Astrocyte of the cerebellum (primary cell): ENCODE measurements around the gene LSM3.

Source experiments
- DNase-seq: peaks from one replicate; pipeline ENCODE4 v3.0.0-alpha.2; 2011; ENCODE audit warnings: low read depth
- H3K4me3 ChIP-seq: 2 replicates; pipeline ENCODE4 v1.5.1; 2011; ENCODE audit warnings: mild to moderate bottlenecking, low read depth, low read length, moderate library complexity
- in situ Hi-C: cut with HindIII; loops from 2 replicates; pipeline ENCODE4 v1.10.0; 2017; ENCODE audit warnings: low sequenced_read_pairs
- TF ChIP-seq, protein P1 (sequence below): IDR thresholded peaks from 2 replicates; pipeline ENCODE4 v1.5.1; 2012; ENCODE audit warnings: low read length, low read depth, moderate library complexity, mild to moderate bottlenecking; ENCODE audit errors: missing control alignments

Gene LSM3

DNA sequence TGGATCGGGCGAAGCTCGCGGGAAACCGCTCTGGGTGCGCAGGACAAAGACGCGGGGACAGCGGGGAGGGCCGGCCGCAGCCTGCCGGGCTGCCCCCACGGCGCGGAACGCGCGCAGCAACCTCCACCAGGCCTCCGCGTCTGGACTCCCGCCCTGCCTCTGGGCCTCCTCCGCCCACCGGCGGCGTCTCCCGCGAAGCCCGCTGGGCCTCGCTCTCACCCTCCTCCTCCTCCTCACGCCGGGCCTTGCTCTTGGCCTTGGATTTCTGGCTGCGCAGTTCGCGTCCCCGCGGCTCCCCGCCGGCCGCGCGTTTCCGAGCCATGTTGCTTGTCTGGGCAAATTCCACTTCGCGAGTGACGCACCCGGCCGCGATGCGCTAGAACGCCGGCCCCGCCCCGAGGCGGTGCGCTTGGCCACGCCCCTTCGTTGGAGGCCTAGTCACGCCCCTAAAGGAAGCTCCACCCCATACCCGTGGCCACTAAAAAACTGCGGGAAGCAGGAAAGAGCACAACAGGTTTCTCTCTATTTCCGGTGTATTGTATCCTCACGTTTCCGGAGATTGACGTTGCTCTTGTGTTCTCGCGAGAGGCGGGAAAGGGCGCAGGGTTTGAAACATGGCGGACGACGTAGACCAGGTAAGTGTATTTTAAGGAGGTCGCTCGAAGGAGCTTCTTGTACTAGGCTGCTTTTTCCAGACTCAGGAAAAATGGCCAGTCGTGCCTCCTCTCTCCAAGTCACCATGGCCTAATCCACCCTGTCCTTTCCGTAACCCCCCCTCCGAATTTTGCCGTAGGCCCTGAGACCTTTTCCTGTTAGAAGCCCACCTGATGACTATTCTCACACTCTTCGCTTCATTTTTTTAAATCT lies at the start of gene LSM3, which contains the start of gene XPC:
Gene LSM3 (plus strand): TSS at position 571 of the 867 bp plus-strand sequence. CDS start 44 bp downstream, at position 615.
Gene XPC (minus strand): TSS at position 355 of the 867 bp plus-strand sequence. CDS start 33 bp downstream, at position 322.
- peak; percentile 98 for DNase-seq
- TF ChIP-seq, protein P1, sequence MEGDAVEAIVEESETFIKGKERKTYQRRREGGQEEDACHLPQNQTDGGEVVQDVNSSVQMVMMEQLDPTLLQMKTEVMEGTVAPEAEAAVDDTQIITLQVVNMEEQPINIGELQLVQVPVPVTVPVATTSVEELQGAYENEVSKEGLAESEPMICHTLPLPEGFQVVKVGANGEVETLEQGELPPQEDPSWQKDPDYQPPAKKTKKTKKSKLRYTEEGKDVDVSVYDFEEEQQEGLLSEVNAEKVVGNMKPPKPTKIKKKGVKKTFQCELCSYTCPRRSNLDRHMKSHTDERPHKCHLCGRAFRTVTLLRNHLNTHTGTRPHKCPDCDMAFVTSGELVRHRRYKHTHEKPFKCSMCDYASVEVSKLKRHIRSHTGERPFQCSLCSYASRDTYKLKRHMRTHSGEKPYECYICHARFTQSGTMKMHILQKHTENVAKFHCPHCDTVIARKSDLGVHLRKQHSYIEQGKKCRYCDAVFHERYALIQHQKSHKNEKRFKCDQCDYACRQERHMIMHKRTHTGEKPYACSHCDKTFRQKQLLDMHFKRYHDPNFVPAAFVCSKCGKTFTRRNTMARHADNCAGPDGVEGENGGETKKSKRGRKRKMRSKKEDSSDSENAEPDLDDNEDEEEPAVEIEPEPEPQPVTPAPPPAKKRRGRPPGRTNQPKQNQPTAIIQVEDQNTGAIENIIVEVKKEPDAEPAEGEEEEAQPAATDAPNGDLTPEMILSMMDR, result no peak
- in situ Hi-C loops, result no loop called here
- peak within 1 kb of the TSS; percentile 73 for H3K4me3 ChIP-seq

DNA sequence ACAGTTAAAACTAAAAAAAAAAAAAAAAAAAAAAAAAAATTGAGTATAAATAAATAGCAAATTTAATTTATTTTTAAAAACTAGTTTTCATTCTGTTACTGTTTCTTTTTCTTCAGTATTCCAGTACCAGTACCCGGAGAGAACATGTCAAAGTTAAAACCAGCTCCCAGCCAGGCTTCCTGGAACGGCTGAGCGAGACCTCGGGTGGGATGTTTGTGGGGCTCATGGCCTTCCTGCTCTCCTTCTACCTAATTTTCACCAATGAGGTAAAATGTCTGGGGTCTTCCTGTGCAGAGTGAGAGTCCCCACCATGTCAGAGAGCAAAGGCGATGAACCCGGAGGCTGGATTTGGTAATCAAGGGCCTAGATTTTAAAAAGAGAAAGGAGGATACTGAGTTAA lies 49.3 kb upstream of the LSM3 start:
- in situ Hi-C loops, result no loop called here
- no peak for DNase-seq
- TF ChIP-seq, protein P1, result no peak

DNA sequence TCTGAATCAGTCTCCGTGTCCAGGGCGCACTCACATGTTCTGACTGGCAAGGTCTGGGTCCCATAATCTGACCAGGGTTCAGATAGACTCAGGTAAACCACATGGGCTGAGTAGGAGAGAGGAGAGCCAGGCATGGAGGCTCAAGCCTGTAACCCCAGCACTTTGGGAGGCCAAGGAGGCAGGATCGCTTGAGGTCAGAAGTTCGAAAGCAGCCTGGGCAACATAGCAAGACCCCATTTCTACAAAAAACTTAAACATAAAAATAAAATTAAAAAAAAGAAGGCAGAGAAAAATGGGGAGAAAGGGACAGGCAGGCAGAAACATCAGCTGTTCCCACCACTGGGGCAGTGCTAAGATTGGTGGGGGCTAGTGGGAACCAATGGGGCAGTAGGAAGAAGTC lies 48.4 kb upstream of the LSM3 start:
- H3K4me3 ChIP-seq, result no peak overlapping the region
- TF ChIP-seq, protein P1, result no peak
- in situ Hi-C loops, result no loop called here
- no peak for DNase-seq

More for the DNA sequence above, 49.3 kb upstream of the LSM3 start:
- no peak overlapping the region for H3K4me3 ChIP-seq

DNA sequence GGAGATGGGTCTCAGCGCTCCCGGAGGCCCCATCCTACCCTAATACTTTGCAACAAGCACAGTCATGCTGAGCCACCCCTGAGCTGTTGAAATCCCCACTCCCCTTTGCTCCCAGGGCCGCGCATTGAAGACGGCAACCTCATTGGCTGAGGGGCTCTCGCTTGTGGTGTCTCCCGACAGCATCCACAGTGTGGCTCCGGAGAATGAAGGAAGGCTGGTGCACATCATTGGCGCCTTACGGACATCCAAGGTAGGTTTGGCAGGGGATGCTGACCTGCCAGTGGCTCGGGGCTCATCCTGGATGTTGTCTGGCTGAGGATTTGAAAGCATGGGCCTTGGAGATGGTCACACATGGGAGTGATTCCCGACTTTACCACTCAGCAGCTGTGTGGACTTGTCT lies 47.9 kb upstream of the LSM3 start:
- no peak overlapping the region for H3K4me3 ChIP-seq
- in situ Hi-C loops, result no loop called here
- DNase-seq, result no peak
- TF ChIP-seq, protein P1, result no peak

DNA sequence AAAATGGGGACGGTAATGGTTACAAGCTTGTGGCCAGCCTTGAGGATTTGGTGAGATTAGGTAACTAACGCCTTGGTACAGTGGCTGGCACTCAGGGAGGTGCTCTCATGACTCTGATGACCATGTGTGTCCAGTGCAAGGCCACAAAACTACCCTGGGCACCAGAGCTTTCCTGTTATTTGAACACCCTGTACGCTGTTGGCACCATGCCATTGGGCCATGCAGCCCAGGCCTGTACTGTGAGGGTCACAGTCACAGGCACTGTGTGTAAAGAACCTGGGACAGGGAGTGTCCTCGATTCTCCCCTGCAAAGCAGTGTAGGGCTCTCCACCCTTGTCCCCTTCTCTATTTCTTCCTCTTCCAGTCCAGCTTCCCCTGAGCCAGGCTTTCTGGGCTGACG lies 47.5 kb upstream of the LSM3 start:
- in situ Hi-C loops, result no loop called here
- TF ChIP-seq, protein P1, result no peak
- H3K4me3 ChIP-seq, result no peak overlapping the region
- DNase-seq, result no peak

DNA sequence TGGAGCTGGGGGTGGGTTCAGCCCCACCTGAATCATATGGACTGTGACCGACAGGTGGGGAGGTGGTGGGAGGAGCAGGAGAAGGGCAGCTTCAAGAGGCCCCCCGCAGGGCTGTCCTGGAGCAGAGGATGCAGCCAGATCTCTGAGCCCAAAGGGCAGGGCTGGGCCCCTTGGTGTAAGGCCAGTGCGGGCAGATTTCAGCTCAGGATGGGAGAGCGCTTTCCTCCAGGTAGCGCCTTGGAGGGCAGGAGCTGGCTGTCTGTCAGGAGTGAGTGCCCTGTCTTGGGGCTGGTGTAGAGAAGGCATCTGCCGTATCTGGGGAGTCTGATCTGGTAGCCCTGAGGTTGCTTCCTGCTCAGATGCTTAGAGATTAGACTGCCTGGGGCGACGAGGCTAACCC lies 46.5 kb upstream of the LSM3 start:
- in situ Hi-C loops, result no loop called here
- DNase-seq, result no peak
- TF ChIP-seq, protein P1, result no peak
- H3K4me3 ChIP-seq, result no peak overlapping the region
